Measurements from ENCODE around the gene CES5A. TPM values are rescaled to one million over a fixed set of nuclear protein-coding genes. Genes with fewer than 3 reads are reported as not detected.

CES5A gene
- total RNA-seq, 1 experiment from 2014 or later = not detected

DNA sequence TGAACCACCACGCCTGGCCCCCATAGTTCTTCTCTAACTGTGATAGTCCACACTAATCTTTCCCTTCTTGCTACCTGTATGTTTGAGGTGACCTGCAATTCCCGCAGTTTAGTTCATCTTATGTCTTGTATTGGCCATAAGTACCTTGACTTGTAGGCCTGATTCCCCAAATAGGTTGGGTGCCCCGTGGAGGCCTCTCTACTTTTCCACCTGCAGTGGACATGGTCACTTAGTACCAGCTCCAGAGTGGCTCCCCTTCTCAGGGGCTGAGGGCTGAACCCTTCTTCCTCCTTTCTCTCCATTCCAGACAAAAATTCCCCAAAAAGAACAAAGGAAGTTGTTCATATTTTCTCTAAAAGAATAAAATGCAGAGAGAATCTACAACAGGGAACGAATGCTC lies 33.5 kb upstream of the CES5A start:
- CTCF ChIA-PET = no interaction called here
- Mint-ChIP-seq H3K4me1 (ENCODE audit: low read depth, unreplicated experiment) (peaks cover 12% of the 10 kb centered on the region), H3K9me3 (ENCODE audit: unreplicated experiment) (peaks cover 11% of the 10 kb centered on the region), H3K27me3 (ENCODE audit: insufficient read depth, unreplicated experiment) (peaks cover 31% of the 10 kb centered on the region), H3K27ac (ENCODE audit: unreplicated experiment) (no peak overlapping the region), H3K4me3 (ENCODE audit: unreplicated experiment) (no peak overlapping the region), H3K36me3 (ENCODE audit: insufficient read depth, unreplicated experiment) (no peaks in the 10 kb centered on the region)
- Histone ChIP-seq H3K4me1 (no peaks in the 10 kb centered on the region), H3K9me3 (0 out of 2 replicates have a peak, but pooled peaks cover 8% of the 10 kb centered on the region), H3K36me3 (ENCODE audit: control insufficient read depth, insufficient read depth, low read length) (no peaks in the 10 kb centered on the region), H3K4me3 (ENCODE audit: low read depth, low read length) (no peak overlapping the region), H3K27me3 (replicated peaks; ENCODE audit: control insufficient read depth, insufficient read depth, low read length) (no peaks in the 10 kb centered on the region; the same call in 1 of the 2 replicates)
- BruUV-seq (replicated peaks) = no TSS peak
- TF ChIP-seq, protein P1, sequence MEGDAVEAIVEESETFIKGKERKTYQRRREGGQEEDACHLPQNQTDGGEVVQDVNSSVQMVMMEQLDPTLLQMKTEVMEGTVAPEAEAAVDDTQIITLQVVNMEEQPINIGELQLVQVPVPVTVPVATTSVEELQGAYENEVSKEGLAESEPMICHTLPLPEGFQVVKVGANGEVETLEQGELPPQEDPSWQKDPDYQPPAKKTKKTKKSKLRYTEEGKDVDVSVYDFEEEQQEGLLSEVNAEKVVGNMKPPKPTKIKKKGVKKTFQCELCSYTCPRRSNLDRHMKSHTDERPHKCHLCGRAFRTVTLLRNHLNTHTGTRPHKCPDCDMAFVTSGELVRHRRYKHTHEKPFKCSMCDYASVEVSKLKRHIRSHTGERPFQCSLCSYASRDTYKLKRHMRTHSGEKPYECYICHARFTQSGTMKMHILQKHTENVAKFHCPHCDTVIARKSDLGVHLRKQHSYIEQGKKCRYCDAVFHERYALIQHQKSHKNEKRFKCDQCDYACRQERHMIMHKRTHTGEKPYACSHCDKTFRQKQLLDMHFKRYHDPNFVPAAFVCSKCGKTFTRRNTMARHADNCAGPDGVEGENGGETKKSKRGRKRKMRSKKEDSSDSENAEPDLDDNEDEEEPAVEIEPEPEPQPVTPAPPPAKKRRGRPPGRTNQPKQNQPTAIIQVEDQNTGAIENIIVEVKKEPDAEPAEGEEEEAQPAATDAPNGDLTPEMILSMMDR (IDR thresholded peaks at IDR 0.05; ENCODE audit: insufficient read depth in 1 of 2, low read depth in 1 of 2, low read length in 1 of 2, severe bottlenecking in 1 of 2, unreplicated experiment in 1 of 2) = no peak
- POLR2A ChIA-PET = no interaction called here
- intact Hi-C loops (cut with micrococcal nuclease; ENCODE audit: unreplicated experiment) = no loop called here
- no peak for DNase-seq

DNA sequence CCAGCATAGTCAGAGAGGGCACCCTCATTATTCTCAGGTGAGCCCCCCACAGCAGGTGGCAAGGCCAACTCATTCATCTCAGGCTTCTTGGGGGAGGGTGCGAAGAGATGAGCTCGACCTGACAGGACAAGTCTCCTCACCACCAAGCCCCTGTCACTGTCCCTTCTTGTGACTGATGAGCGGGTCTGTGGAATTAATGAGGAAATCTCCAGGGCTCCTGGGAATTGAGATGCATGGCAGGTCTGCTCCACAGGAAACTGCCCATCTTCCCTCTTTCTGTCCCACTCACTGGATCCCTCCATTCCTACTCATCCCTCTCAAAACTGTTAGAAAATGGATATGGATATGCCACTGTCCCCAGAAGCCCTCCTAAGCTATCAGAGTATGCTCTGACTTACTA lies 32.5 kb upstream of the CES5A start:
- Histone ChIP-seq H3K4me1 (no peaks in the 10 kb centered on the region), H3K9me3 (0 out of 2 replicates have a peak, but pooled peaks cover 10% of the 10 kb centered on the region), H3K27me3 (replicated peaks; ENCODE audit: control insufficient read depth, insufficient read depth, low read length) (no peaks in the 10 kb centered on the region; the same call in 1 of the 2 replicates), H3K4me3 (ENCODE audit: low read depth, low read length) (no peak overlapping the region), H3K36me3 (ENCODE audit: control insufficient read depth, insufficient read depth, low read length) (no peaks in the 10 kb centered on the region)
- Mint-ChIP-seq H3K36me3 (ENCODE audit: insufficient read depth, unreplicated experiment) (no peaks in the 10 kb centered on the region), H3K27ac (ENCODE audit: unreplicated experiment) (no peak overlapping the region), H3K4me3 (ENCODE audit: unreplicated experiment) (no peak overlapping the region), H3K4me1 (ENCODE audit: low read depth, unreplicated experiment) (peaks cover 7% of the 10 kb centered on the region), H3K27me3 (ENCODE audit: insufficient read depth, unreplicated experiment) (peaks cover 35% of the 10 kb centered on the region), H3K9me3 (ENCODE audit: unreplicated experiment) (peaks cover 14% of the 10 kb centered on the region)
- BruUV-seq (replicated peaks) = no TSS peak
- intact Hi-C loops (cut with micrococcal nuclease; ENCODE audit: unreplicated experiment) = no loop called here
- DNase-seq = no peak
- ChIA-PET POLR2A (interaction anchor here (0.6 kb wide), 1 partner anchor 803 kb away, joined by 3 read pairs; no protein-coding TSS in a partner anchor), CTCF (interaction anchor here (0.5 kb wide), 1 partner anchor 12 kb away, joined by 4 read pairs; no protein-coding TSS in a partner anchor)
- TF ChIP-seq, protein P1 (IDR thresholded peaks at IDR 0.05; ENCODE audit: insufficient read depth in 1 of 2, low read depth in 1 of 2, low read length in 1 of 2, severe bottlenecking in 1 of 2, unreplicated experiment in 1 of 2) = no peak

DNA sequence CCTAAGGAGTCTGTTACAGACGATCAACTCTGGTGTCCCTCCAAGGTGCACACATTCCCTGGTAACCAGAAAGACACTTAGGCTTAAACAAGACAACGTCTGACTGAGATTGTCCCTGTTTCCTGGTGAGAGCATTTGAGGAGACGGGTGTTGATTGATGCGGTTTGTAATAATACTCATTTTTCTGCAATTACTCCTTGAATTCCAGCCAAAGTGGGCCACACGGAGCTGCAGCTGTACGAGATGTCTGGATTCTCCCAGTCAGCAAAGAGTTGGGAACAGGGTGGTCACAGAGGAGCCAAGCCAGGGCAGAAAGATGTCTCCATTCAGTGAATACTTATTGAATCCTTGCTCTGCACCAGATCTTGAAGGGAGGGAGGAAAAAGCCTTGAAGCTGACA lies 30.9 kb upstream of the CES5A start:
- Histone ChIP-seq H3K4me1 (no peaks in the 10 kb centered on the region), H3K4me3 (ENCODE audit: low read depth, low read length) (no peak overlapping the region), H3K36me3 (ENCODE audit: control insufficient read depth, insufficient read depth, low read length) (no peaks in the 10 kb centered on the region), H3K9me3 (0 out of 2 replicates have a peak, but pooled peaks cover 10% of the 10 kb centered on the region), H3K27me3 (replicated peaks; ENCODE audit: control insufficient read depth, insufficient read depth, low read length) (no peaks in the 10 kb centered on the region; the same call in 1 of the 2 replicates)
- CTCF ChIA-PET = no interaction called here
- H3K36me3 Mint-ChIP-seq (ENCODE audit: insufficient read depth, unreplicated experiment) = no peaks in the 10 kb centered on the region
- H3K4me1 Mint-ChIP-seq (ENCODE audit: low read depth, unreplicated experiment) = no peaks in the 10 kb centered on the region
- POLR2A ChIA-PET = no interaction called here
- TF ChIP-seq, protein P1 (IDR thresholded peaks at IDR 0.05; ENCODE audit: insufficient read depth in 1 of 2, low read depth in 1 of 2, low read length in 1 of 2, severe bottlenecking in 1 of 2, unreplicated experiment in 1 of 2) = no peak
- no peak overlapping the region for H3K4me3 Mint-ChIP-seq (ENCODE audit: unreplicated experiment)
- H3K27me3 Mint-ChIP-seq (ENCODE audit: insufficient read depth, unreplicated experiment) = peaks cover 32% of the 10 kb centered on the region
- H3K27ac Mint-ChIP-seq (ENCODE audit: unreplicated experiment) = no peak overlapping the region
- intact Hi-C loops (cut with micrococcal nuclease; ENCODE audit: unreplicated experiment) = no loop called here
- BruUV-seq (replicated peaks) = no TSS peak
- peaks cover 14% of the 10 kb centered on the region for H3K9me3 Mint-ChIP-seq (ENCODE audit: unreplicated experiment)
- DNase-seq = no peak
